HG03066 (cell line): ENCODE data around the gene CFAP92.

Source experiments
- ATAC-seq: cut with Tn5 transposase; IDR thresholded peaks from one replicate; pipeline ENCODE4 v1.9.1; 2021; ENCODE audit warnings: low read depth; ENCODE audit not compliant: unreplicated experiment

CFAP92 gene

GRCh38 chr3:128992926-128993460 lies 883 bp downstream of the CFAP92 start:
- no peak for ATAC-seq

GRCh38 chr3:128991355-128991895 lies 2.5 kb downstream of the CFAP92 start:
- ATAC-seq = no peak

DNA sequence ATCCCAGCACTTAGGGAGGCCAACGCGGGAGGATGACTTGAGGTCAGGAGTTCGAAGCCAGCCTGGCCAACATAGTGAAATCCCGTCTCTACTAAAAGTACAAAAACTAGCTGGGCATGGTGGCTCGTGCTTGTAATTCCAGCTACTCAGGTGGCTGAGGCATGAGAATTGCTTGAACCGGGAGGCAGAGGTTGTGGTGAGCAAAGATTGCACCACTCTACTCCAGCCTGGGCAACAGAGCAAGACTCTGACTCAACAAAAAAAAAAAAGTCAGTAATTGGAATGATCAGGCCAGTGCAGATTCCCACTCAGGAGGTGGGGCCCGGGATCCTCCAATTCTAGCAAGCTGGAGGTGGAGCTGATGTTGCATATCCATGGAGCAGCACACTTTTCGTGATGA lies 5.6 kb downstream of the CFAP92 start:
- no peak for ATAC-seq

DNA sequence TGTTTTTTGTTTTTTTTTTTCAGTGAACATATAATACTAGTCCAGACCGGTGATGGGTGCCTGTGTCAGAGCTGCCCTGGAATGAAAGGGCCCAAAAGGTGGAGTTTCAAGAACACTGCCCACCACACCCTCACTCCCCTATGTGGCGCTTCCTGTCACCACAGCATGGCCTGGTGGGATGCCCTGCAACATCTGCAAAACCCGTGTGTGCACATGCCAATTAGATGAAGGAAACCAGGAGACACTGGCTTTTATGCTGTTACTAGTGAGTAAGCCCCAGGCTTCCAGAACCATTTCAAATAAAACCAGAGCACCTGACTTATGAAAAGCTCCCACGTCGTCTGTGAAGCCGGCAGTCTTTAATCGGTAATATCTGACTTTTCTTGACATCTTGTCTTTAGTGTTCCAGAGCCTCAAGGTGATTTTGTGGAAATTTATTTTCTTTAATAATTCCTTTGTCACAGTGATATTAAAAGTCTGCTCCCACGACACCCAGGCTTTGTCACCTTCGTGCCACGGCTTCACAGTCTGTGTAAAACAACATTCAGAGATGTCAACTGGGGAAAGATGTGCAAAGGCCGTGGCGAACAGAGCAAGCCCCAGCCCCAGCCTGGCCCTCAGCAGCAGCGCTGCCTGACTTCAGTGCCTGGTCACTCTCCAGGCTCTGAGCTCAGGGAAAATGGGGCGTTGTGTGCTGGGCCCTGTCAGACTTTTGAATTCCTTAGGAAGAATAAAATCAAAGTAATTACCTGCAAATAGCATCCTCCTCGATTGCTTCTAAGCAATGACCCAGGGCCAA lies 6.4 kb downstream of the CFAP92 start:
- ATAC-seq = no peak

DNA sequence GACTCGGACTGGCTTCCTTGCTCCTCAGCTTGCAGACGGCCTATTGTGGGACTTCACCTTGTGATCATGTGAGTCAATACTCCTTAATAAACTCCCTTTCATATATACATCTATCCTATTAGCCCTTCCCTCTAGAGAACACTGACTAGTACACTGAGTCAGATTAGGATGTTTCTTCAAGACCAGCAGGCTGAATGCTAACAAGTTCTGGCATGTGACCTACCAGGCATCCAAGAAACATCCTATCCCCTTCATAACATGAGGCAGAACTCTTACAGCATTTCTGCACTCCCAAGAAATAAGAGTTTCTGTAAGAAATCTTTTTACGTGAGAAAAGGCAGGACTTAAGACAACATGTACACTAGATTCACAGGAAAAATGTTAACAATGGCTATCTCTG lies 9.3 kb downstream of the CFAP92 start:
- no peak for ATAC-seq

DNA sequence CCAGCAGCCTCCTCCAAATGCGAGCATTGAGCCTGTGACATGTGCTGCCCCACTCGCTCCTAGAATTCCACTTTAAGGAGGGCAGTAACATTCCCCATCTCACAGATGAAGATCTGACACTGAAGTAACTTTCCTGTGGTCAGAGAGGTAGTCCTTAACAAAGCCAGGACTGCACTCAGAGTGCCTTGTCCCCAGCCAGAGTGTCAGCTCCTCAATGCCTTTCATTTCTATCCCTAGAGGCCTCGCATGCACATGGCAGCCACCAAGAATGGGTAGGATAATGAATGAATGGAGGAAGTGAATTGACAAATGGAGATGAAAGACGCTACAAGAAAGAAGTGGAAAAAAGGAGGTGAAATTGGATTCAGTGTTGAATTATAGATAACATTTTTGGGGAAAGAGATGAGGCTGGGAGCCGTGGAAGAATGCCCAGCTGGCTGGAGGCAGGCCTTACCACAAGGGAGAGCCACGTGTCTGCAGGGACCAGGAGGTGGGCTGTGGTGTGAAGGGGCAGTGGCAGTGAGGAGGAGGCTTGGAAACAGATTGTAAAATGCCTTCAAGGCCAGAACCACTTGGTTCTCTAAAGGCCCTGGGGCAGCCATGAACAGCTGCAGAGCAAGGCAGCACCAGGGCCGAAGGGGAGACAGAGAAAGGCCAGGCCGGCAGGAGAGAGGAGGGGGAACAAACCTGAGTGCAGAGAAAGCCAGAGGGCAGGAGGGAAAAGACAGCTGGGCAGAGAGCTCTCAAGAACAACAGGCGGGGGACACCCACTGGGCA lies 10.4 kb downstream of the CFAP92 start:
- ATAC-seq = no peak

DNA sequence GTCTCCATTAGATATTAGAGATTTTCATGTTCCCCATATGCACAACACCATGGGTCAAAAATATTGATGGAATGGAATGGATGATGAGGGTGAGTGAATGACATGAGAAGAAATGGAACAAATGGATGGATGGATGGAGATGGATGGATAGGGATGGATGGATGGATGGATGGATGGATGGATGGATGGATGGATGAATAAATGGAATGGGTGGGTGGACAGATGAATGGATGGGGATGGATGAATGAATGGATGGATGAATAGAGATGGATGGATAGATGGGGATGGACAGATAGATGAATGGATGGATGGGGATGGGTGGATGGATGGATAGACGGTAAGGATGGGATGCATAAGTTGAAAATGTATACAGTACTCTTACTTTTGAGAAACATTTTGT lies 18.6 kb downstream of the CFAP92 start:
- no peak for ATAC-seq

- ATAC-seq = no peak
These were observed 19.8 kb downstream of the CFAP92 start for GRCh38 chr3:128973988-128974564.

DNA sequence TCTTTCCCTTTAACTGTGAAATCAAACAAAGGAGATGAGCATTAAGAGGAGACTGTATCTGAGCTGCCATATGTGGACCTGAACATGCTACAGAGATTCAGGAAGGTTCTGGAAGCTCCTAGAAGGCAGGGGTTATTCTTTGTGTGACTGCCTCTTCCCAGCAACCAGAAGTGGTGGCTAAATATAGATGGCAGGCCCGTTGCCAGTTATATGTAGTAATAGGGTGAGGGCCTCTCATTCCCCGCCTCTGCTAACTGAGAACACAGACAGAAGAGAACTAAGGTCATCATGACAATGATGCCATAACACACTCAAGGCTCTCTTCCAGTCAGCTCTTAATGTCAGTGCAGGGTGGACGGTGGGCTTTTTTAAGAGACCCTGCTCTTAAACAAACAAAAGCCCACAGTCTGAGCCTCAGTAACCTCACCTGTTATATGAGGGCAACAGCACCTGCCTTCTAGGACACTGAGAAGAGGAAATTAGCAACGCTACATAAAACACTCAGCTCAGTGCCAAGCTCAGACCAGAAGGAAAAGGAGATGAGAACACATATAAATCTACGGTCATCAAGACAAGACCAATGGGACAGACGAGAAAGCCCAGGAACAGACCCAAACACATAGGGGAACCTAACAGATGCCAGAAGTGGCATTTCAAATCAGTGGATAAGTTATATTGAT lies 22.3 kb downstream of the CFAP92 start:
- ATAC-seq = no peak

- ATAC-seq = no peak
These were observed 23.2 kb downstream of the CFAP92 start for GRCh38 chr3:128970740-128971047.

- ATAC-seq = no peak
These were observed 23.7 kb downstream of the CFAP92 start for GRCh38 chr3:128969993-128970739.

- no peak for ATAC-seq
These were observed 26.0 kb downstream of the CFAP92 start for GRCh38 chr3:128967748-128968355.

DNA sequence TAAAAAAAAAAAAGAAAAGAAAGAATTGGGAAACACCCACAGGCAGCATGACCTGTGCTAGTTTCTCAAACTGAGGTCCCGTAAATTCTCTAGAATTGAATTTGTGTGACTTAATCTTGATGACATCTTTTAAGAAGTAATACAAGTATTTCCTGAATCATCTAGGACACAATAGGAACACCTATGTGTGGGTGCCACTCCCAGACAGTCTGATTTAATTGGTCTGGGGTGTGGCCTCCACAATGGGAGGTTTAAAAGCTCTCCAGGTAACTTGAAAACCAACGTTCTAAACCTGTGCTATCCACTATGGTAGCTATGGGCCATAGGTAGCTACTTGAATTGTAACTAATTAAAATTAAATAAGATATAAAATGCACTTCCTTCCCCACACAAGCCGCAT lies 28.1 kb downstream of the CFAP92 start:
- ATAC-seq = no peak

DNA sequence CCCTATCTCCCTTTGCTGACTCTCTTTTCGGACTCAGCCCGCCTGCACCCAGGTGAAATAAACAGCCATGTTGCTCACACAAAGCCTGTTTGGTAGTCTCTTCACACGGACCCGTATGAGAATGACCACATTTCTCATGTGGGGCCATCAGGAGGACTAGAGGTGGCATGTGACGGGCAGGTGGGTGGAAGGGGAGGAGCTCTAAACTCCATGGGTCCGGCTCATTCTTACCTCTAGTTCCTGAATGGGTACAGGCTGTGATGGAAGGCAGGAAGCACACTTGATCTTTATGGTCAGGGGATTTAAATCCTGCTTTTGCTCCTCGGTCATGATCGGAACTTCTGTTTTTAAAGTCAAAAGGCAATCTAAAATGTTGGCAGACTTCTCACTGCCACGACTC lies 28.6 kb downstream of the CFAP92 start:
- ATAC-seq = no peak

DNA sequence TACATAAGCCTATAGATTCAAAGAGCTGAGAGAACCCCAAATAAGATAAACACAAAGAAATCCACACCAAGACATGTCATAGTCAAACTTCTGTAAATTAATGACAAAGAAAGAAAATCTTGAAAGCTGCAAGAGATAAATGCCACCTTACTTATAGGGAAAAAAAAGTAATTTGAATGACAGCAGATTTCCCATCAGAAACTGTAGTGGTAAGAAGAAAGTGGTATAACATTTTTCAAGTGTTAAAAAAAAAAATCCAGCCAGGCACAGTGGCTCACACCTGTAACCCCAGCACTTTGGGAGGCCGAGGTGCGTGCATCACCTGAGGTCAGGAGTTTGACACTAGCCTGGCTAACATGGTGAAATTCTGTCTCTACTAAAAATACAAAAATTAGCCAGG lies 37.4 kb downstream of the CFAP92 start:
- no peak for ATAC-seq

GRCh38 chr3:128950223-128950938 lies 43.5 kb downstream of the CFAP92 start:
- no peak for ATAC-seq

GRCh38 chr3:128949158-128949557 lies 44.7 kb downstream of the CFAP92 start:
- no peak for ATAC-seq

DNA sequence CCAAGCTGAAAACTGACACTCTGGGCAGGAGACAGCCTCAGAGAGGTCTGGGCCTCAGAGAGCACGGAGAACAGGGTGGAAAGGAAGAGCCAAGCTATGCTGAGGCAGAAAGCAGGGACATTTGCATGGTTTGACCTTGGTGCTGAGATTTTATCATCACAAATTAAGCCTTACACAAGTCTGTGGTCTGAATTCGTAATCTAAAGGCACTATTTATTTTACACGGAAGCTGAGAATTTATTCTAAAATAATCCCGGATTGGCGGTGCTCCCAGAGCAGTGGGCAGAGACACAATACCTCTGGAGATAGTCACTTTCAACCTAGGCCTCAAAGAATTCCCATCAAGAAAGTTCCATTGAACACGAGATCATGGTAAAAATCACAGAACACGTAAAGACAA lies 47.5 kb downstream of the CFAP92 start:
- ATAC-seq = no peak

DNA sequence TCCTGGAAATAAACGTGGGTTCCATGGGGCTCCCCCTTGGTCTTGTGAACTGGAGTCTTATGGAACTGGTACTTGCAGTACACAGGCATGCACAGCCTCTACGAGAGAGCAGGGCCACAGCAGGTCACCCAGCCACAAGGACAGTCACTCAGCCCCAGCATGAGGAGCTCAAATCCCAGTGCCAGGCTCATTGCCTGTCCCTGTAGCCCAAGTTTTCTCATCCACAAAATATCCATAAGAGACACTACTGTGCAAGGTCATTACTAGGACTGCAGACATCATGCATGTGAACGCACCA lies 48.0 kb downstream of the CFAP92 start:
- no peak for ATAC-seq
